HEK293T (cell line): Measurements from ENCODE around the gene PADI4.

ENCODE experiments used
- CTCF ChIA-PET: fragments of 350-600 bp; formaldehyde crosslinking; extraction: SDS; loops from one replicate; lab custom pipeline; 2021; ENCODE audit warnings: antibody characterized with exemption, inconsistent platforms; lab: Yijun Ruan, JAX
- POLR2A ChIA-PET: fragments of 350-600 bp; formaldehyde crosslinking; extraction: SDS; loops from one replicate; lab custom pipeline; 2020; ENCODE audit warnings: antibody characterized with exemption, inconsistent platforms; lab: Yijun Ruan, JAX
- DNase-seq: peaks from one replicate; pipeline ENCODE4 v3.0.0; 2012; ENCODE audit warnings: mixed read lengths; ENCODE audit errors: extremely low spot score
- ARNT ChIP-seq: fragments of 450-650 bp; IDR thresholded peaks from 2 replicates; pipeline ENCODE4 v1.6.1; 2017; ENCODE audit warnings: mild to moderate bottlenecking
- BHLHE40 ChIP-seq: fragments of 450-650 bp; IDR thresholded peaks from 2 replicates; pipeline ENCODE4 v1.6.1; 2016; ENCODE audit warnings: mild to moderate bottlenecking, moderate library complexity, borderline replicate concordance
- CTBP1 ChIP-seq: fragments of 450-650 bp; IDR thresholded peaks from 2 replicates; pipeline ENCODE4 v1.6.1; 2016; ENCODE audit warnings: borderline replicate concordance
- ELF4 ChIP-seq: fragments of 450-650 bp; IDR thresholded peaks from 2 replicates; pipeline ENCODE4 v1.6.1; 2017; ENCODE audit warnings: antibody characterized with exemption
- FOXA1 ChIP-seq: fragments of 450-650 bp; IDR thresholded peaks from 2 replicates; pipeline ENCODE4 v1.6.1; 2016; ENCODE audit warnings: mild to moderate bottlenecking
- FOXK2 ChIP-seq: fragments of 450-650 bp; IDR thresholded peaks from 2 replicates; pipeline ENCODE4 v1.6.1; 2016; ENCODE audit warnings: mild to moderate bottlenecking
- FOXM1 ChIP-seq: fragments of 450-650 bp; IDR thresholded peaks from 2 replicates; pipeline ENCODE4 v1.6.1; 2017; ENCODE audit warnings: mild to moderate bottlenecking, borderline replicate concordance
- HDGF ChIP-seq: fragments of 450-650 bp; IDR thresholded peaks from 2 replicates; pipeline ENCODE4 v1.6.1; 2017; ENCODE audit warnings: antibody characterized with exemption, borderline replicate concordance
- L3MBTL2 ChIP-seq: fragments of 450-650 bp; conservative IDR thresholded peaks from 2 replicates; pipeline ENCODE4 v1.6.1; 2016; ENCODE audit warnings: mild to moderate bottlenecking
- LEF1 ChIP-seq: fragments of 450-650 bp; IDR thresholded peaks from 2 replicates; pipeline ENCODE4 v1.6.1; 2017; ENCODE audit warnings: mild to moderate bottlenecking, borderline replicate concordance
- NFRKB ChIP-seq: fragments of 450-650 bp; IDR thresholded peaks from 2 replicates; pipeline ENCODE4 v1.6.1; 2016; ENCODE audit warnings: mild to moderate bottlenecking, moderate library complexity
- PKNOX1 ChIP-seq: fragments of 450-650 bp; IDR thresholded peaks from 2 replicates; pipeline ENCODE4 v1.6.1; 2016
- SP1 ChIP-seq: fragments of 450-650 bp; IDR thresholded peaks from 2 replicates; pipeline ENCODE4 v1.6.1; 2017
- SUZ12 ChIP-seq: fragments of 450-650 bp; IDR thresholded peaks from 2 replicates; pipeline ENCODE4 v1.6.1; 2016; ENCODE audit warnings: mild to moderate bottlenecking
- TARDBP ChIP-seq: fragments of 450-650 bp; IDR thresholded peaks from 2 replicates; pipeline ENCODE4 v1.6.1; 2016
- ZNF384 ChIP-seq: fragments of 450-650 bp; IDR thresholded peaks from 2 replicates; pipeline ENCODE4 v1.6.1; 2016

The PADI4 gene

GRCh38 chr1:17301767-17302166, 6.2 kb upstream of the PADI4 start:
- TF ChIP-seq ZNF384 (no peak), FOXK2 (no peak), L3MBTL2 (no peak)
- ChIA-PET CTCF (no interaction called here), POLR2A (no interaction called here)
- no peak for DNase-seq

- no peak for TF ChIP-seq HDGF
- DNase-seq: no peak
- ChIA-PET CTCF (interaction anchor here (0.5 kb wide), 1 partner anchor 69 kb away, joined by 3 read pairs; no protein-coding TSS in a partner anchor), POLR2A (interaction anchor here (1.1 kb wide), 1 partner anchor 10 kb away, joined by 3 read pairs; no protein-coding TSS in a partner anchor)
Measured at GRCh38 chr1:17304151-17304825, 3.7 kb upstream of the PADI4 start.

GRCh38 chr1:17304826-17305175, 3.2 kb upstream of the PADI4 start:
- DNase-seq: no peak
- POLR2A ChIA-PET: interaction anchor here (1.1 kb wide), 1 partner anchor 11 kb away, joined by 3 read pairs; no protein-coding TSS in a partner anchor
- CTCF ChIA-PET: no interaction called here
- TF ChIP-seq LEF1 (no peak), SUZ12 (no peak), TARDBP (no peak), FOXK2 (no peak), SP1 (no peak)

- ChIA-PET CTCF (no interaction called here), POLR2A (no interaction called here)
- no peak for DNase-seq
- TF ChIP-seq FOXK2 (no peak), FOXM1 (no peak), FOXA1 (no peak), NFRKB (no peak), ARNT (no peak), ELF4 (no peak), SP1 (no peak), BHLHE40 (no peak), L3MBTL2 (no peak), PKNOX1 (no peak), TARDBP (no peak), SUZ12 (no peak), CTBP1 (no peak), ZNF384 (no peak)
Measured at GRCh38 chr1:17305576-17306095, 2.4 kb upstream of the PADI4 start.

GRCh38 chr1:17306407-17306806, 1.6 kb upstream of the PADI4 start:
- TF ChIP-seq L3MBTL2: no peak
- TF ChIP-seq ELF4: no peak
- TF ChIP-seq HDGF: no peak
- TF ChIP-seq TARDBP: no peak
- no peak for TF ChIP-seq ZNF384
- TF ChIP-seq PKNOX1: no peak
- no peak for TF ChIP-seq FOXM1
- TF ChIP-seq FOXA1: no peak
- TF ChIP-seq CTBP1: no peak
- no peak for TF ChIP-seq NFRKB
- no peak for TF ChIP-seq SUZ12
- TF ChIP-seq BHLHE40: no peak
- no peak for TF ChIP-seq FOXK2
- no peak for TF ChIP-seq ARNT
- TF ChIP-seq SP1: no peak
- no peak for TF ChIP-seq LEF1
- no peak for DNase-seq
- ChIA-PET POLR2A (no interaction called here), CTCF (no interaction called here)

- DNase-seq: no peak
- ChIA-PET POLR2A (no interaction called here), CTCF (no interaction called here)
- no peak for TF ChIP-seq LEF1
Measured at GRCh38 chr1:17306921-17307320, 1.1 kb upstream of the PADI4 start.

- no peak for DNase-seq
- ChIA-PET CTCF (no interaction called here), POLR2A (no interaction called here)
- TF ChIP-seq HDGF (no peak), NFRKB (no peak), L3MBTL2 (no peak), SUZ12 (no peak)
Measured at GRCh38 chr1:17307329-17307728, 668 bp upstream of the PADI4 start.

GRCh38 chr1:17308593-17308992, 596 bp downstream of the PADI4 start:
- DNase-seq: no peak
- TF ChIP-seq TARDBP (no peak), FOXK2 (no peak), SUZ12 (no peak), ZNF384 (no peak), FOXM1 (no peak)
- ChIA-PET CTCF (no interaction called here), POLR2A (no interaction called here)
